ENCODE measurements around the gene SDK1. TPM values are rescaled to one million over a fixed set of nuclear protein-coding genes. Genes with fewer than 3 reads are reported as not detected.

SDK1 gene
- total RNA-seq, 3 donors from 2014 or later (not counting 1 experiment from before 2014, with no cell fraction given) = 0.05 to 0.11 TPM; not detected in 1

DNA sequence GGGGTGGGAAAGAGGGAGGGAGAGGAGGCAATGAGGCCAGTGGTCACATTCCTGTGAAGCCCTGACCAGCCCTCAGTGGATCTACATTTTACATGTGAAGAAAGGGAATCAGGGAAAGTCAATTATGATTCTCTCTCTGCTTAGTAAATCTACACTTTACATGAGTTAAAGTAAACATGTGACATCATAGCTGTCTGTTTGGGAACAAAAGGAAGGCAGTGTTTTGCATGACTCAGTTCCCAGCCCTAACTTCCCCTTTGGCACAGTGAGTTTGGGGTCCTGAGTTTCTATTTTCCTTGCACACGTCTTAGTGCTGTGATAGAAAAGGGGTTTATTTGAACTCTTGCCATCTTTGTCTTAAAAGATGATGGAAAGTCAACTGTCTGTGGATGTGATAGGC, 615.1 kb downstream of the SDK1 start:
- H3K4me3 Mint-ChIP-seq = no peak overlapping the region
- WGBS (ENCODE audit: insufficient coverage) = 53% methylated on average over 1 of the region's 1 CpG
- intact Hi-C loops (cut with micrococcal nuclease) = no loop called here
- H3K4me1 Mint-ChIP-seq = peaks cover 4 to 6% of the 10 kb centered on the region in 2 donors
- H3K27ac ChIP-seq (ENCODE audit: low read length) = no peak overlapping the region
- TF ChIP-seq, protein P1, sequence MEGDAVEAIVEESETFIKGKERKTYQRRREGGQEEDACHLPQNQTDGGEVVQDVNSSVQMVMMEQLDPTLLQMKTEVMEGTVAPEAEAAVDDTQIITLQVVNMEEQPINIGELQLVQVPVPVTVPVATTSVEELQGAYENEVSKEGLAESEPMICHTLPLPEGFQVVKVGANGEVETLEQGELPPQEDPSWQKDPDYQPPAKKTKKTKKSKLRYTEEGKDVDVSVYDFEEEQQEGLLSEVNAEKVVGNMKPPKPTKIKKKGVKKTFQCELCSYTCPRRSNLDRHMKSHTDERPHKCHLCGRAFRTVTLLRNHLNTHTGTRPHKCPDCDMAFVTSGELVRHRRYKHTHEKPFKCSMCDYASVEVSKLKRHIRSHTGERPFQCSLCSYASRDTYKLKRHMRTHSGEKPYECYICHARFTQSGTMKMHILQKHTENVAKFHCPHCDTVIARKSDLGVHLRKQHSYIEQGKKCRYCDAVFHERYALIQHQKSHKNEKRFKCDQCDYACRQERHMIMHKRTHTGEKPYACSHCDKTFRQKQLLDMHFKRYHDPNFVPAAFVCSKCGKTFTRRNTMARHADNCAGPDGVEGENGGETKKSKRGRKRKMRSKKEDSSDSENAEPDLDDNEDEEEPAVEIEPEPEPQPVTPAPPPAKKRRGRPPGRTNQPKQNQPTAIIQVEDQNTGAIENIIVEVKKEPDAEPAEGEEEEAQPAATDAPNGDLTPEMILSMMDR (IDR thresholded peaks at IDR 0.05) = no peak
- no peak overlapping the region for H3K27ac Mint-ChIP-seq
- no peaks in the 10 kb centered on the region for H3K36me3 Mint-ChIP-seq
- DNase-seq (no peak), ATAC-seq (no peak)
- H3K9me3 ChIP-seq (ENCODE audit: control insufficient read depth, insufficient read depth, low read length) = no peaks in the 10 kb centered on the region
- H3K27me3 ChIP-seq (ENCODE audit: control insufficient read depth, insufficient read depth, low read length) = no peaks in the 10 kb centered on the region
- H3K4me3 ChIP-seq (ENCODE audit: low read length) = no peak overlapping the region
- H3K9me3 Mint-ChIP-seq = no peaks in the 10 kb centered on the region
- peaks cover under 1 to 15% of the 10 kb centered on the region in 2 donors for H3K27me3 Mint-ChIP-seq (ENCODE audit: low read depth in 2 of 2)
- no peaks in the 10 kb centered on the region for H3K4me1 ChIP-seq (ENCODE audit: control insufficient read depth, insufficient read depth, low read length)
- no peaks in the 10 kb centered on the region for H3K36me3 ChIP-seq (ENCODE audit: control insufficient read depth, insufficient read depth, low read length)

DNA sequence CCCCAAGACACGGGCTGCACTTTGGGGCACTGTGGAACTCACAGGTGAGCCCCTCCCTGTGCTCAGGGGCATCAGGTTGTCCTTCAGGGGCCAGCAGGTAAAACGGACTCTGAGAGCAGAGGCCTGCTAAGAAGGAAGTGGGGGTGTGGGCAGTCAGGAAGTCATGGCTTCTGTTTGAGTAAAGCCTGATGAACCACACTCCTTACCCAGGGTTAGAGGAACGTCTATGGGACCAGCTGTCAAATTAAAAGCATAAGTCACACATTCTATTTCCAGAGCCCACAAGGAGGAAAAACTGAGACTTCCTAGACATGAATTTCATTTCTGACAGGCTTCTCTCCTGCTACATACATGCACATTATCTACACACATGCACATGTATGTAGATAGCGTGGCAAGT, 616.4 kb downstream of the SDK1 start:
- 42% methylated on average over 4 of the region's 4 CpGs for WGBS (ENCODE audit: insufficient coverage)

DNA sequence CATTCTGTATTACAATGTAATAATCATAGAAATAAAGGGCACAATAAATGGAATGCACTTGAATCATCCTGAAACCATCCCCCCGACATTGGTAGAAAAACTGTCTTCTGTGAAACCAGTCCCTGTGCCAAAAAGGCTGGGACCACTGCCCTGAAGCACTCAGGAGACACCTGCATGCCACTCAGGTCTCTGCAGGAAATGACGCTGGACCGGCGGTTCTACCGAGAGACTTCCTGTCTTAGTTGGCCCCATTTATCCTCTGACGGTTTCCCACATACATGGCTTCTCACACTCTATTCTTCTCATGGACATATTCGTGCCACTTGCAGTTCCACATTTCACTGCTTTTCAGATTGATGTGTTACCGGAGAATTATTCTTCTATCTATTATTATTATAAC, 617.5 kb downstream of the SDK1 start:
- H3K27ac ChIP-seq (ENCODE audit: low read length) = no peak overlapping the region
- H3K4me3 ChIP-seq (ENCODE audit: low read length) = no peak overlapping the region
- no peaks in the 10 kb centered on the region for H3K4me1 ChIP-seq (ENCODE audit: control insufficient read depth, insufficient read depth, low read length)
- no peaks in the 10 kb centered on the region for H3K27me3 ChIP-seq (ENCODE audit: control insufficient read depth, insufficient read depth, low read length)
- Mint-ChIP-seq H3K4me1 (peaks cover 4 to 6% of the 10 kb centered on the region in 2 donors), H3K36me3 (no peaks in the 10 kb centered on the region), H3K27me3 (ENCODE audit: low read depth in 2 of 2) (peaks cover 6 to 13% of the 10 kb centered on the region in 2 donors), H3K9me3 (no peaks in the 10 kb centered on the region), H3K4me3 (no peak overlapping the region), H3K27ac (no peak overlapping the region)
- TF ChIP-seq, protein P1 (IDR thresholded peaks at IDR 0.05) = no peak
- 62% methylated on average over 7 of the region's 8 CpGs for WGBS (ENCODE audit: insufficient coverage)
- H3K36me3 ChIP-seq (ENCODE audit: control insufficient read depth, insufficient read depth, low read length) = no peaks in the 10 kb centered on the region
- DNase-seq = no peak
- ATAC-seq = peak in 1 of 3 donors; percentile 46
- intact Hi-C loops (cut with micrococcal nuclease) = no loop called here
- H3K9me3 ChIP-seq (ENCODE audit: control insufficient read depth, insufficient read depth, low read length) = no peaks in the 10 kb centered on the region

More for the DNA sequence above, 616.4 kb downstream of the SDK1 start:
- H3K27me3 ChIP-seq (ENCODE audit: control insufficient read depth, insufficient read depth, low read length) = no peaks in the 10 kb centered on the region
- no peak overlapping the region for H3K27ac ChIP-seq (ENCODE audit: low read length)
- intact Hi-C loops (cut with micrococcal nuclease) = no loop called here
- H3K4me3 ChIP-seq (ENCODE audit: low read length) = no peak overlapping the region
- H3K27ac Mint-ChIP-seq = no peak overlapping the region
- no peaks in the 10 kb centered on the region for H3K4me1 ChIP-seq (ENCODE audit: control insufficient read depth, insufficient read depth, low read length)
- H3K4me3 Mint-ChIP-seq = no peak overlapping the region
- no peaks in the 10 kb centered on the region for H3K9me3 Mint-ChIP-seq
- TF ChIP-seq, protein P1 (IDR thresholded peaks at IDR 0.05) = no peak
- H3K4me1 Mint-ChIP-seq = peaks cover 4 to 6% of the 10 kb centered on the region in 2 donors
- H3K36me3 Mint-ChIP-seq = no peaks in the 10 kb centered on the region
- no peaks in the 10 kb centered on the region for H3K36me3 ChIP-seq (ENCODE audit: control insufficient read depth, insufficient read depth, low read length)
- peaks cover 0 to 11% of the 10 kb centered on the region in 2 donors for H3K27me3 Mint-ChIP-seq (ENCODE audit: low read depth in 2 of 2)
- H3K9me3 ChIP-seq (ENCODE audit: control insufficient read depth, insufficient read depth, low read length) = no peaks in the 10 kb centered on the region
- ATAC-seq (no peak), DNase-seq (no peak)

DNA sequence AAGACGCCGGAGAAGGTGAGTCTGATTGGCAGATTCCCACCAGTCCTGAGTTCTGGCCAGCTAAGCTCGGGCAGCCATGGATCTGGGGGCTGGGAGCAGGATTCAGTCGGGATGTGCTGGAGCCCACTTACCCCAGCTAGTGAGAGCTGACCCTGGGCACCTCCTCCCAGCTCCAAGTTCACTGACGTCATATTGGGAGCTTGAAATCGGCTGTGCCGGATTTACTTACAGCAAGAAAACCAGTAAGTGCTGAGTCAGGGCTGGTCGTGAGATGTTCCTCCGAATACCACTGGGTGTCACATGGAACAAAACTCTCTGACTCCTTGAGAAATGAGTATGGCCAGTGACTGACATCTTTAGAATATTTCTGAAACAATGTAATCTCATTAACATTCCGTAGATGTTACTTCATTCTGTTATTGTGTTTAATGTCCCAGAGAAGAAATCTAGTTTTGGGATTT, 621.2 kb downstream of the SDK1 start:
- Mint-ChIP-seq H3K36me3 (no peaks in the 10 kb centered on the region), H3K27me3 (ENCODE audit: low read depth in 2 of 2) (peaks cover 13 to 14% of the 10 kb centered on the region in 2 donors), H3K9me3 (no peaks in the 10 kb centered on the region), H3K27ac (no peak overlapping the region), H3K4me3 (no peak overlapping the region), H3K4me1 (peaks cover 4 to 5% of the 10 kb centered on the region in 2 donors)
- Histone ChIP-seq H3K9me3 (ENCODE audit: control insufficient read depth, insufficient read depth, low read length) (no peaks in the 10 kb centered on the region), H3K27me3 (ENCODE audit: control insufficient read depth, insufficient read depth, low read length) (no peaks in the 10 kb centered on the region), H3K36me3 (ENCODE audit: control insufficient read depth, insufficient read depth, low read length) (no peaks in the 10 kb centered on the region), H3K27ac (ENCODE audit: low read length) (no peak overlapping the region), H3K4me1 (ENCODE audit: control insufficient read depth, insufficient read depth, low read length) (no peaks in the 10 kb centered on the region), H3K4me3 (ENCODE audit: low read length) (no peak overlapping the region)
- DNase-seq (no peak), ATAC-seq (no peak)
- intact Hi-C loops (cut with micrococcal nuclease) = no loop called here
- WGBS (ENCODE audit: insufficient coverage) = 80% methylated on average over 9 of the region's 10 CpGs
- TF ChIP-seq, protein P1 (IDR thresholded peaks at IDR 0.05) = no peak
